Hindlimb muscle (tissue), 1 donor: ENCODE results near the gene MED20. TPM values are rescaled to one million over a fixed set of nuclear protein-coding genes. Genes with fewer than 3 reads are reported as not detected.

Experiments
- DNase-seq: peaks from one replicate; pipeline ENCODE4 v3.0.0-alpha.2; 2013
- polyA plus RNA-seq: library from polyadenylated mRNA; unstranded; fragments of 120-200 nt; gene quantifications from one replicate; pipeline ENCODE4 v1.2.1, GENCODE V29; 2013; ENCODE audit not compliant: insufficient read length

MED20 gene
- polyA plus RNA-seq, 1 donor, result 19.7 TPM

GRCh38 chr6:41940759-41941279, 19.9 kb upstream of the MED20 start:
- peak; percentile 40 for DNase-seq

GRCh38 chr6:41939848-41940758, 19.2 kb upstream of the MED20 start:
- no peak for DNase-seq

GRCh38 chr6:41939176-41939847, 18.4 kb upstream of the MED20 start:
- DNase-seq, result no peak

GRCh38 chr6:41938590-41939175, 17.7 kb upstream of the MED20 start:
- DNase-seq, result no peak

GRCh38 chr6:41937861-41938574, 17.1 kb upstream of the MED20 start:
- no peak for DNase-seq

GRCh38 chr6:41937472-41937860, 16.5 kb upstream of the MED20 start:
- DNase-seq, result no peak

- DNase-seq, result peak; percentile 56
These were observed 15.3 kb upstream of the MED20 start for GRCh38 chr6:41936073-41936837.

GRCh38 chr6:41935685-41936072, 14.7 kb upstream of the MED20 start:
- DNase-seq, result no peak

- DNase-seq, result no peak
These were observed 14.2 kb upstream of the MED20 start for GRCh38 chr6:41935193-41935574.

- no peak for DNase-seq
These were observed 13.6 kb upstream of the MED20 start for GRCh38 chr6:41934278-41935192.

GRCh38 chr6:41932378-41932777, 11.4 kb upstream of the MED20 start:
- DNase-seq, result no peak

GRCh38 chr6:41931792-41932191, 10.9 kb upstream of the MED20 start:
- no peak for DNase-seq

- DNase-seq, result no peak
These were observed 9.0 kb upstream of the MED20 start for GRCh38 chr6:41929924-41930323.

- no peak for DNase-seq
These were observed 6.3 kb upstream of the MED20 start for GRCh38 chr6:41927253-41927652.

- no peak for DNase-seq
These were observed 1.2 kb upstream of the MED20 start for GRCh38 chr6:41922154-41922553.

GRCh38 chr6:41921712-41921998, 716 bp upstream of the MED20 start:
- no peak for DNase-seq

- no peak for DNase-seq
These were observed 3.4 kb downstream of the MED20 start for GRCh38 chr6:41917528-41917927.

- DNase-seq, result no peak
These were observed 5.9 kb downstream of the MED20 start for GRCh38 chr6:41914869-41915530.

- DNase-seq, result no peak
These were observed 6.6 kb downstream of the MED20 start for GRCh38 chr6:41914343-41914742.

- DNase-seq, result no peak
These were observed 11.2 kb downstream of the MED20 start for GRCh38 chr6:41909727-41910126.
